ENCODE measurements around the gene USP54. TPM values are rescaled to one million over a fixed set of nuclear protein-coding genes. Genes with fewer than 3 reads are reported as not detected.
A peak's percentile ranks its signal among the peaks of the same experiment; 100 is the strongest.

Gene USP54
- total RNA-seq, 2 experiments from 2014 or later, result 3.1 to 4.6 TPM

DNA sequence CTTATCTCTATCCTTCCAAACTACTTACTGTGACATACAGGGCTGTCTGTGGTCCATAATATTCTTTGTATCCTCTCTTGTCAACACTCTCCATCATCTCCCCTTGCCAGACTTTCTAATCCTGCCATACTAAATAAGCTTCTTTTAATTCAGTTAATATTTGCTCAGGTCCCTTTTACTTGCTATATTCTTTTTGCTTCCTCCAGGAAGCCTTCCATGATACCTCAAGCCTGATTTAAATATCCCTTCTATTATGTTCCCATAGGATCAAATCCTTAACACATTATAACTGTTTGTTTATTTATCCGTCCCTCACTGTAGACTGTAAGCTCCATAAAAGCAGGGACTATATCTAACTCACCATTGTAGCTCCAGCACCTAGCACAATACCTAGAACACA lies 88.1 kb downstream of the USP54 start:
- Mint-ChIP-seq H3K27ac (no peak overlapping the region), H3K9me3 (no peaks in the 10 kb centered on the region), H3K36me3 (ENCODE audit: low read depth) (peaks cover 3% of the 10 kb centered on the region), H3K4me3 (no peak overlapping the region), H3K27me3 (no peaks in the 10 kb centered on the region), H3K4me1 (ENCODE audit: low read depth) (peaks cover 9% of the 10 kb centered on the region)
- POLR2A ChIA-PET, result no interaction called here
- ATAC-seq (no peak), DNase-seq (no peak)
- TF ChIP-seq, protein P1, sequence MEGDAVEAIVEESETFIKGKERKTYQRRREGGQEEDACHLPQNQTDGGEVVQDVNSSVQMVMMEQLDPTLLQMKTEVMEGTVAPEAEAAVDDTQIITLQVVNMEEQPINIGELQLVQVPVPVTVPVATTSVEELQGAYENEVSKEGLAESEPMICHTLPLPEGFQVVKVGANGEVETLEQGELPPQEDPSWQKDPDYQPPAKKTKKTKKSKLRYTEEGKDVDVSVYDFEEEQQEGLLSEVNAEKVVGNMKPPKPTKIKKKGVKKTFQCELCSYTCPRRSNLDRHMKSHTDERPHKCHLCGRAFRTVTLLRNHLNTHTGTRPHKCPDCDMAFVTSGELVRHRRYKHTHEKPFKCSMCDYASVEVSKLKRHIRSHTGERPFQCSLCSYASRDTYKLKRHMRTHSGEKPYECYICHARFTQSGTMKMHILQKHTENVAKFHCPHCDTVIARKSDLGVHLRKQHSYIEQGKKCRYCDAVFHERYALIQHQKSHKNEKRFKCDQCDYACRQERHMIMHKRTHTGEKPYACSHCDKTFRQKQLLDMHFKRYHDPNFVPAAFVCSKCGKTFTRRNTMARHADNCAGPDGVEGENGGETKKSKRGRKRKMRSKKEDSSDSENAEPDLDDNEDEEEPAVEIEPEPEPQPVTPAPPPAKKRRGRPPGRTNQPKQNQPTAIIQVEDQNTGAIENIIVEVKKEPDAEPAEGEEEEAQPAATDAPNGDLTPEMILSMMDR (IDR thresholded peaks at IDR 0.05), result no peak
- CTCF ChIA-PET, result interaction anchor here (1.2 kb wide), 1 partner anchor 27 kb away, joined by 5 read pairs; no protein-coding TSS in a partner anchor
- intact Hi-C loops (cut with micrococcal nuclease), result no loop called here

DNA sequence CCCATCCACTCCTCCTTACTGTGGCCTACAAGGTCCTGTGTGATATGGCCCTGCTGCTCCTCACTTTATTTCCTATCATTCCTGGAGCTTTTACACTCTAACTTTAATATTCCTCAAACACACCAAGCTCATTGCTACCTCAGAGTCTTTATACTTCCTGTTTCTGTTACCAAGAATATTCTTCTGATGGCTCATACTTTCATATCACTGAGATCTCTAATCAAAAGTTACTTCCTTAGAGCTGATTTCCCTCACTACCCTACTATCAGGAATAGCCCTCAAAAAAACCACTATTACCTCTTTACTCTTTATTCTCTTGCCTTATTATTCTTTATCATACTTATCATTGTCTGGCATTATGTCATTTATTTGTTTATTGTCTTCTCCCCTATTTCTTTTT lies 89.5 kb downstream of the USP54 start:
- Mint-ChIP-seq H3K4me3 (no peak overlapping the region), H3K4me1 (ENCODE audit: low read depth) (peaks cover 17% of the 10 kb centered on the region), H3K27me3 (no peaks in the 10 kb centered on the region), H3K36me3 (ENCODE audit: low read depth) (peaks cover 3% of the 10 kb centered on the region), H3K27ac (peak overlapping the region; percentile 76), H3K9me3 (no peaks in the 10 kb centered on the region)
- intact Hi-C loops (cut with micrococcal nuclease), result no loop called here
- DNase-seq (no peak), ATAC-seq (no peak)
- POLR2A ChIA-PET, result no interaction called here
- TF ChIP-seq, protein P1 (IDR thresholded peaks at IDR 0.05), result no peak
- CTCF ChIA-PET, result interaction anchor here (1.1 to 1.6 kb wide), 2 partner anchors 142 to 438 kb away, joined by 3 to 7 read pairs; no protein-coding TSS in a partner anchor

DNA sequence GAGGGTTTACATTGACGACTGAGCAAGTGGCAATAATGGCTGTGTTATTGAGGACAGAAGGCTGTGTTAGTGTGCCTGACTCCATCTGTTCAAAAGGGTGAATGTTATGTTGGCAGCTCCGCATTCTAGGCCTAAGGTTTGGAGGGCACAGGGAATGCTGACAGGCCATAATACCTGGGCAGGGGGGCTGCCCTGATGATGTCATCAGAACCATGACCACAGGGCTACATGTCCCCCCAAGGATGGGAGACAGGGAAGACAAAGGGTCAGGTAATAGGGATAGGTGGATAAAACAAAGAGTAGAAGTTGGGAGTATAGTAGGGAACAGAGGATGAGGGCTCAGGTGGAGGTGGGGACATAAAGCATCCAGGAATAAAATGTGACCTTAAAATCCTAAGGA lies 93.5 kb downstream of the USP54 start:
- no peak overlapping the region for H3K4me3 Mint-ChIP-seq
- no peaks in the 10 kb centered on the region for H3K27me3 Mint-ChIP-seq
- no peak for DNase-seq
- no peak overlapping the region for H3K27ac Mint-ChIP-seq
- ChIA-PET POLR2A (interaction anchor here (1.0 kb wide), 1 partner anchor 130 kb away, joined by 3 read pairs; no protein-coding TSS in a partner anchor), CTCF (interaction anchor here (1.2 kb wide), 1 partner anchor 147 kb away, joined by 3 read pairs; no protein-coding TSS in a partner anchor)
- intact Hi-C loops (cut with micrococcal nuclease), result loop anchor here (10.0 kb wide), 1 partner anchor 253 kb away; the partner anchor contains the start of gene DNAJC9
- no peak for ATAC-seq
- H3K9me3 Mint-ChIP-seq, result no peaks in the 10 kb centered on the region
- H3K4me1 Mint-ChIP-seq (ENCODE audit: low read depth), result peaks cover 44% of the 10 kb centered on the region
- TF ChIP-seq, protein P1 (IDR thresholded peaks at IDR 0.05), result no peak
- peaks cover 3% of the 10 kb centered on the region for H3K36me3 Mint-ChIP-seq (ENCODE audit: low read depth)

DNA sequence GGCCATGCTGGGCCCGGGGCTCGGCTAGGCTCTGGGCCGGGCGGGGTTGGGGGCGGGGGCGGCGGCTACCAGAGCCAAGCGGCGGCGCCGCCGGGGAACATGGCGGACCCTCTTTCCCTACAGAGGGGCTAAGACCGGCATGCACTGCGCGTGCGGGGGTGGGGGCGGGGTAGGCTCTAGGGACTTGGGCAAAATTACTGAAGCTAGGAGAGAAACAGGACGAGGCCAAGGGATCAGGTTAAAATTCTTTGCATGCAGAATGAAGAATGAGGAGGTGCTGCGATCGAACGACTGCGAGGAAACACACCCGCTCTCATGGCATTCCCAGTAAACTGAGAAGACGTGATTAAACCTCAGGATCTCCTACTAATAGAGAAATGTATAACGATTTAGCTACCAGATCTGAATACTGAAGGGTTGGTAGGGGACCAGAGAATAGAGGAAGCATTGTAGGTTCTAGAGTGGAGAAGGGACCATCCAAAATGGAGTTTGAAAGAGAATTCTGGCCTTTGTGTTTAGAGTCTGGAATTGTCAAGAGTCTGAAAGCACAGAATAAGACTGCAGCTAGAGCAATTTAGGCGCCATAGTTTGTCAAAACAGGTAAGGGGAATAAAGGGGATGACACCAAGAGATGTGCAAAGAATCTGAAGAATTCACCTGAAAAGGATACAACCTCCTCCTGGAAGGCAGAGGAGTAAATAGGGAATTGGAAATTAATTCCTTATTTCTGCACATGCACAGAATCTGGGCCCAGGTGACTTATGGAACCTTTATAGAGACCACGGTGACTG lies 95.1 kb downstream of the USP54 start, which contains the start of gene PPP3CB:
PPP3CB (minus strand) TSS at position 141 of the 791 bp plus-strand sequence; CDS start at position 6, 135 bp downstream.
- POLR2A ChIA-PET, result interaction anchor here (0.7 to 2.9 kb wide), 9 partner anchors 14 to 315 kb away, joined by 3 to 14 read pairs (median 3); partner anchors contain the start of genes ANXA7, DNAJC9 and MSS51
- peaks cover 3% of the 10 kb centered on the region for H3K36me3 Mint-ChIP-seq (ENCODE audit: low read depth)
- intact Hi-C loops (cut with micrococcal nuclease), result loop anchor here (10.0 kb wide), 1 partner anchor 251 kb away; the partner anchor contains the start of gene DNAJC9
- H3K27me3 Mint-ChIP-seq, result no peaks in the 10 kb centered on the region
- peak within 1 kb of the TSS; percentile 97 for H3K27ac Mint-ChIP-seq
- CTCF ChIA-PET, result no interaction called here
- H3K4me1 Mint-ChIP-seq (ENCODE audit: low read depth), result peaks cover 41% of the 10 kb centered on the region
- H3K9me3 Mint-ChIP-seq, result no peaks in the 10 kb centered on the region
- TF ChIP-seq, protein P1 (IDR thresholded peaks at IDR 0.05), result no peak
- ATAC-seq (peak; percentile 84), DNase-seq (peak; percentile 96)
- peak within 1 kb of the TSS; percentile 86 for H3K4me3 Mint-ChIP-seq

Measured in activated CD8-positive, alpha-beta T cell treated with anti-CD3 and anti-CD28 coated beads for 36 hours (primary cell).